Measurements from ENCODE around the gene AAR2.

AAR2 gene

GRCh38 chr20:36267605-36268381 lies 31.5 kb downstream of the AAR2 start:
- no peak for TF ChIP-seq CTCF (conservative IDR thresholded peaks at IDR 0.05; ENCODE audit: low read depth, low read length)
- Histone ChIP-seq H3K4me2 (no peak overlapping the region), H3K79me2 (ENCODE audit: insufficient read depth, low read depth) (no peaks in the 10 kb centered on the region), H3K4me1 (ENCODE audit: low read depth, poor library complexity, severe bottlenecking) (no peaks in the 10 kb centered on the region), H3K36me3 (ENCODE audit: insufficient read depth) (no peaks in the 10 kb centered on the region), H3K27ac (no peak overlapping the region), H3K9ac (no peak overlapping the region), H3K4me3 (IDR thresholded peaks at IDR 0.05; ENCODE audit: insufficient read depth, low read depth, low read length) (no peak overlapping the region), H4K20me1 (ENCODE audit: insufficient read depth) (no peaks in the 10 kb centered on the region), H3K27me3 (ENCODE audit: insufficient read depth, low read depth) (no peaks in the 10 kb centered on the region), H2AFZ (ENCODE audit: low read depth) (no peak overlapping the region)

- no peak overlapping the region for H3K9ac ChIP-seq
- no peak overlapping the region for H3K4me2 ChIP-seq
- no peak overlapping the region for H3K4me3 ChIP-seq (IDR thresholded peaks at IDR 0.05; ENCODE audit: insufficient read depth, low read depth, low read length)
- TF ChIP-seq CTCF (conservative IDR thresholded peaks at IDR 0.05; ENCODE audit: low read depth, low read length): no peak
- H3K27ac ChIP-seq: no peak overlapping the region
- H3K27me3 ChIP-seq (ENCODE audit: insufficient read depth, low read depth): 0 out of 2 replicates have a peak, but pooled peaks cover 4% of the 10 kb centered on the region
- no peaks in the 10 kb centered on the region for H3K79me2 ChIP-seq (ENCODE audit: insufficient read depth, low read depth)
- no peaks in the 10 kb centered on the region for H4K20me1 ChIP-seq (ENCODE audit: insufficient read depth)
- H3K36me3 ChIP-seq (ENCODE audit: insufficient read depth): no peaks in the 10 kb centered on the region
- no peaks in the 10 kb centered on the region for H3K4me1 ChIP-seq (ENCODE audit: low read depth, poor library complexity, severe bottlenecking)
- H2AFZ ChIP-seq (ENCODE audit: low read depth): no peak overlapping the region
Observed at GRCh38 chr20:36268440-36269342, 32.4 kb downstream of the AAR2 start.

- Histone ChIP-seq H3K9ac (no peak overlapping the region), H3K27ac (no peak overlapping the region), H3K4me2 (no peak overlapping the region), H3K4me3 (IDR thresholded peaks at IDR 0.05; ENCODE audit: insufficient read depth, low read depth, low read length) (no peak overlapping the region), H2AFZ (ENCODE audit: low read depth) (no peak overlapping the region), H3K4me1 (ENCODE audit: low read depth, poor library complexity, severe bottlenecking) (no peaks in the 10 kb centered on the region), H3K27me3 (ENCODE audit: insufficient read depth, low read depth) (0 out of 2 replicates have a peak, but pooled peaks cover 4% of the 10 kb centered on the region), H3K79me2 (ENCODE audit: insufficient read depth, low read depth) (no peaks in the 10 kb centered on the region), H4K20me1 (ENCODE audit: insufficient read depth) (no peaks in the 10 kb centered on the region), H3K36me3 (ENCODE audit: insufficient read depth) (no peaks in the 10 kb centered on the region)
- TF ChIP-seq CTCF (conservative IDR thresholded peaks at IDR 0.05; ENCODE audit: low read depth, low read length): no peak
Observed at GRCh38 chr20:36269507-36269906, 33.2 kb downstream of the AAR2 start.

GRCh38 chr20:36270744-36271638 lies 34.7 kb downstream of the AAR2 start:
- no peaks in the 10 kb centered on the region for H3K79me2 ChIP-seq (ENCODE audit: insufficient read depth, low read depth)
- no peak overlapping the region for H3K4me3 ChIP-seq (IDR thresholded peaks at IDR 0.05; ENCODE audit: insufficient read depth, low read depth, low read length)
- peaks cover 13% of the 10 kb centered on the region; the same call in 1 of the 2 replicates for H3K27me3 ChIP-seq (ENCODE audit: insufficient read depth, low read depth)
- no peak overlapping the region for H3K9ac ChIP-seq
- H4K20me1 ChIP-seq (ENCODE audit: insufficient read depth): no peaks in the 10 kb centered on the region
- no peaks in the 10 kb centered on the region for H3K36me3 ChIP-seq (ENCODE audit: insufficient read depth)
- no peaks in the 10 kb centered on the region for H3K4me1 ChIP-seq (ENCODE audit: low read depth, poor library complexity, severe bottlenecking)
- TF ChIP-seq CTCF (conservative IDR thresholded peaks at IDR 0.05; ENCODE audit: low read depth, low read length): no peak
- no peak overlapping the region for H3K27ac ChIP-seq
- H3K4me2 ChIP-seq: no peak overlapping the region
- no peak overlapping the region for H2AFZ ChIP-seq (ENCODE audit: low read depth)

Measured in KMS-11 (cell line).